Cardiac muscle cell (in vitro differentiated cells and primary cell): Measurements from ENCODE around the gene TRIO. TPM values are rescaled to one million over a fixed set of nuclear protein-coding genes. Genes with fewer than 3 reads are reported as not detected.

Experiments used
- DNase-seq, 2 donors: peaks; one replicate each; pipeline versions ENCODE4 v3.0.0 to v3.0.0-alpha.2; 2010 to 2017; ENCODE audit warnings: low read depth in 1 of 2, low spot score in 1 of 2
- H3K27ac ChIP-seq: fragments of 200-600 bp; sonication (generic); 2 replicates; pipeline ENCODE4 v1.5.1; 2016
- H3K27me3 ChIP-seq: fragments of 200-600 bp; sonication (generic); 2 replicates; pipeline ENCODE4 v1.6.0; 2016; ENCODE audit warnings: control low read depth
- H3K36me3 ChIP-seq: fragments of 200-600 bp; sonication (generic); 2 replicates; pipeline ENCODE4 v1.5.1; 2016; ENCODE audit warnings: control low read depth
- H3K4me1 ChIP-seq: fragments of 200-600 bp; sonication (generic); 2 replicates; pipeline ENCODE4 v1.8.1; 2017; ENCODE audit warnings: low read depth, mild to moderate bottlenecking, mixed run types
- H3K4me3 ChIP-seq: fragments of 200-600 bp; sonication (generic); 2 replicates; pipeline ENCODE4 v1.5.1; 2016; ENCODE audit warnings: mild to moderate bottlenecking
- H3K9me3 ChIP-seq: fragments of 200-600 bp; sonication (generic); 2 replicates; pipeline ENCODE4 v1.5.1; 2017; ENCODE audit warnings: low read depth, mild to moderate bottlenecking, control low read depth
- CTCF ChIP-seq: IDR thresholded peaks from 2 replicates; pipeline ENCODE4 v1.5.1; 2012; ENCODE audit warnings: low read depth, mild to moderate bottlenecking, low read length
- polyA plus RNA-seq: library from polyadenylated mRNA; unstranded; fragments of >200 nt; fragmentation: Nextera tagmentation; extraction: Ambion mirVana; gene quantifications from 2 replicates; pipeline ENCODE4 v1.2.1, GENCODE V29; 2016
- total RNA-seq: library from RNA; depleted of rRNA; stranded (reverse); fragments of >200 nt; gene quantifications from 2 replicates; pipeline ENCODE4 v1.2.3, GENCODE V29; 2016

The TRIO gene
- total and polyA plus RNA-seq, 2 experiments from 2014 or later, result 15.5 to 104 TPM

- no peak for DNase-seq
- no peak overlapping the region for H3K4me3 ChIP-seq
- no peaks in the 10 kb centered on the region for H3K9me3 ChIP-seq
- H3K27me3 ChIP-seq, result no peaks in the 10 kb centered on the region
- H3K4me1 ChIP-seq, result no peaks in the 10 kb centered on the region
- H3K36me3 ChIP-seq, result peaks cover 18% of the 10 kb centered on the region
- H3K27ac ChIP-seq, result no peak overlapping the region
- TF ChIP-seq CTCF, result no peak
Observed at GRCh38 chr5:14332746-14333145, 189.6 kb downstream of the TRIO start.

GRCh38 chr5:14337593-14337992, 194.5 kb downstream of the TRIO start:
- H3K4me3 ChIP-seq, result no peak overlapping the region
- DNase-seq, result no peak
- H3K36me3 ChIP-seq, result peaks cover 13% of the 10 kb centered on the region
- no peaks in the 10 kb centered on the region for H3K27me3 ChIP-seq
- no peak overlapping the region for H3K27ac ChIP-seq
- no peaks in the 10 kb centered on the region for H3K4me1 ChIP-seq
- H3K9me3 ChIP-seq, result no peaks in the 10 kb centered on the region
- no peak for TF ChIP-seq CTCF

- H3K27ac ChIP-seq, result no peak overlapping the region
- no peak for DNase-seq
- no peak overlapping the region for H3K4me3 ChIP-seq
- no peaks in the 10 kb centered on the region for H3K27me3 ChIP-seq
- no peak for TF ChIP-seq CTCF
- H3K36me3 ChIP-seq, result peaks cover 26% of the 10 kb centered on the region
- H3K9me3 ChIP-seq, result no peaks in the 10 kb centered on the region
- H3K4me1 ChIP-seq, result no peaks in the 10 kb centered on the region
Observed at GRCh38 chr5:14339468-14339867, 196.3 kb downstream of the TRIO start.

GRCh38 chr5:14341571-14342230, 198.6 kb downstream of the TRIO start:
- Histone ChIP-seq H3K9me3 (no peaks in the 10 kb centered on the region), H3K27ac (no peak overlapping the region), H3K36me3 (peaks cover 22% of the 10 kb centered on the region), H3K4me3 (no peak overlapping the region), H3K27me3 (no peaks in the 10 kb centered on the region), H3K4me1 (no peaks in the 10 kb centered on the region)
- no peak for DNase-seq
- TF ChIP-seq CTCF, result no peak

- Histone ChIP-seq H3K9me3 (no peaks in the 10 kb centered on the region), H3K27ac (no peak overlapping the region), H3K4me1 (no peaks in the 10 kb centered on the region), H3K27me3 (no peaks in the 10 kb centered on the region), H3K4me3 (no peak overlapping the region), H3K36me3 (peaks cover 16% of the 10 kb centered on the region)
- no peak for DNase-seq
- TF ChIP-seq CTCF, result no peak
Observed at GRCh38 chr5:14342306-14342705, 199.2 kb downstream of the TRIO start.

GRCh38 chr5:14343376-14343775, 200.2 kb downstream of the TRIO start:
- Histone ChIP-seq H3K27me3 (no peaks in the 10 kb centered on the region), H3K27ac (no peak overlapping the region), H3K4me1 (no peaks in the 10 kb centered on the region), H3K9me3 (no peaks in the 10 kb centered on the region), H3K4me3 (no peak overlapping the region), H3K36me3 (peaks cover 14% of the 10 kb centered on the region)
- DNase-seq, result no peak
- TF ChIP-seq CTCF, result no peak
